ENCODE data around the gene MAG. TPM values are rescaled to one million over a fixed set of nuclear protein-coding genes. Genes with fewer than 3 reads are reported as not detected.

MAG gene
- total RNA-seq, 1 donor from 2014 or later: 0.47 TPM

DNA sequence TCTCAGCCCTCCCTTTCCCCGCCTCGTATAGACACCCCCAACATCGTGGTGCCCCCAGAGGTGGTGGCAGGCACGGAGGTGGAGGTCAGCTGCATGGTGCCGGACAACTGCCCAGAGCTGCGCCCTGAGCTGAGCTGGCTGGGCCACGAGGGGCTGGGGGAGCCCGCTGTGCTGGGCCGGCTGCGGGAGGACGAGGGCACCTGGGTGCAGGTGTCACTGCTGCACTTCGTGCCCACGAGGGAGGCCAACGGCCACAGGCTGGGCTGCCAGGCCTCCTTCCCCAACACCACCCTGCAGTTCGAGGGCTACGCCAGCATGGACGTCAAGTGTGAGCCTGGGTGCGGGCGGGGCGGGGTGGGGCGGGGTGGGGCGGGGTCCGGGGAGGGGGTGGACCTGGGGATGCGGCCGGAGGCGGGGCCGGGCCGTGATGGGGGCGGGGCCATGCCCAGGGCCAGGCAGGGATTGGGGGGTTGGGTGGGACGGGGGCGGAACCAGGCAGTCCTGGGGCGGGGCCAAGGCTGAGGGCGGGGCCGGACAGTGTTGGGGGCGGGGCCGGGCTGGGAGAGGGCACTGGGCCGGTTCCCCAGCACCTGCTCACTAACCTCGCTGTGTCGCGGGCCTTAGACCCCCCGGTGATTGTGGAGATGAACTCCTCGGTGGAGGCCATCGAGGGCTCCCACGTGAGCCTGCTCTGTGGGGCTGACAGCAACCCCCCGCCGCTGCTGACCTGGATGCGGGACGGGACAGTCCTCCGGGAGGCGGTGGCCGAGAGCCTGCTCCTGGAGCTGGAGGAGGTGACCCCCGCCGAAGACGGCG lies 7.8 kb downstream of the MAG start:
- peak; percentile 38 for DNase-seq

DNA sequence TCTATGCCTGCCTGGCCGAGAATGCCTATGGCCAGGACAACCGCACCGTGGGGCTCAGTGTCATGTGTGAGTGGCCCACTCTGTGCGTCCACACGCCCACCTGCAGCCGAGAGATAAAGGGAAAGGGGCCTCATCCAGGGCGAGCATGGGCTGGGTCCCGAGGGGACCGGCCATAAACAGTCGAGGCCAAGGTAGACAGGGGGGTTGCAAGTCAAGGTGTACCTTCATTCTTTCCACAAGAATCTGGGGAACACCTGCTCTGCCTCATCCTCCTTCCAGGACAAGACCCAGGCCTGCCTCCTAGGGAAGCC lies 8.3 kb downstream of the MAG start:
- no peak for DNase-seq

DNA sequence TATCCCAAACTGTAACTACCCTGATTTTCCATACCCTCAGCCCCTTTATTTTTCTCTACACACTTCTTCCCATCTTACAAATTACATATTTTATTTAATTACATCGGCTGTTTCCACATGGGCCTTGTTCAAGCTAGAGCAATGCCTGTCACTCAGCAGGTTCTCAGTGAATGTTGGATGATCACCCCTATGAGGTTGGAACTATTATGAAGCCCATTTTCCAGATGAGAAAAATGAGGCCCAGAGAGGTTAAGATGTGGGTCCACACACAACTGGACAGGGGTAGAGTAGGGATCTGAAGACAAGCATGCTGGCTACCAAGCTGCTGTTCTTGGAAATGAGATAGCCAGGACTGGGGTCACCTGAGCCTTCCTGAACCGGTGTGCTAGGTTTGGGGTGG lies 10.0 kb downstream of the MAG start:
- DNase-seq: no peak

DNA sequence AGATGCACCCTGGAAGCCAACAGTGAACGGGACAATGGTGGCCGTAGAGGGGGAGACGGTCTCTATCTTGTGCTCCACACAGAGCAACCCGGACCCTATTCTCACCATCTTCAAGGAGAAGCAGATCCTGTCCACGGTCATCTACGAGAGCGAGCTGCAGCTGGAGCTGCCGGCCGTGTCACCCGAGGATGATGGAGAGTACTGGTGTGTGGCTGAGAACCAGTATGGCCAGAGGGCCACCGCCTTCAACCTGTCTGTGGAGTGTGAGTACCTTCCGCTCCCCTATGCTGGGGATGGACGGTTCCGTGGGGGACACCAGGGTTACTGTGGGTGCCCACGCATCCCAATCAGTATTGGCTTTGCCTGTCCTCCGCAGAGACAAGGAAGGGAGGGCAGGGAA lies 10.5 kb downstream of the MAG start:
- DNase-seq: no peak

DNA sequence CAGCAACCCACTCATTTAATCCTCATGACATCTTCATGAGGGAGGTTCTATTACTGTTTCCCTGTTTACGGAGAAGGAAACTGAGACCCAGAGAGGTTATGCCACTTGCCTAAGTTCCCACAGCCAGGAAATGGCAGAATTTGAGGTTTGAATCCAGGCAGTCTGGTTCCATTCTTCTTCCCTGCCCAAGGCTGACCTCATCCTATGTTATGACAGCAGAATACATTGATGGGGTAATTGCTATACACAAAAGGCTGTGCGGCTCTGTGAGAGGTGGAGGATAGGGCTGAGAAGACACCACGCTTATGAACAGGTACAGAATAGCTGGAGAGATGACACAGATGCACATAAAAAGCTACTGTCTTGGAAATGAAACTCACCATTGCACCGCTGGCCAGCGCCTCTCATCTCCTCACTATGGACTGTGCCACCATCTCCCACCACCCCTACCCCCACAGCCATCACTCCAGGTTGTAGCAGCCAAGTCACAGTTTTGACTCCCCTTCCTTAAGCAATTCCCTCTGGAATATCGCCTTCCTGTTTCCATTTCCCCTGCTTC lies 11.5 kb downstream of the MAG start:
- DNase-seq: no peak

DNA sequence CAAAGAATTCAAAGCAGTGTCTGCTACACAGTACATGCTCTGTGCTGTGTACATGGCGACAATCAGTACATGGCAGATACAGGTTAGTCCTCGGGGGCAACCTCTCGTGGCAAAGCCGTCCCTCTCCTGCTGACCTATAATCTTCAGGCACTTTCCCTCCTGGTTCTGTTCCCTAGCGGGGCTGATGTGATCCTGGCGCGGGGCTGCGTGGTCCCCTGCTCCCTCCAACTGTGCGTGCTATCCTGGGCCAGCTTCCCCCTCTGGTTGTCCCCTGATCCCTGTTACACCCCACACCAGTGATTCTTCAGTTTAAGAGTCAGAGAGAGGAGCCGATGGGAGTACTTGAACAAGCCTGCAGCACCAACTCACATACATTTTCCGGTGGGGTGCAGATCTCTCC lies 12.1 kb downstream of the MAG start:
- no peak for DNase-seq

DNA sequence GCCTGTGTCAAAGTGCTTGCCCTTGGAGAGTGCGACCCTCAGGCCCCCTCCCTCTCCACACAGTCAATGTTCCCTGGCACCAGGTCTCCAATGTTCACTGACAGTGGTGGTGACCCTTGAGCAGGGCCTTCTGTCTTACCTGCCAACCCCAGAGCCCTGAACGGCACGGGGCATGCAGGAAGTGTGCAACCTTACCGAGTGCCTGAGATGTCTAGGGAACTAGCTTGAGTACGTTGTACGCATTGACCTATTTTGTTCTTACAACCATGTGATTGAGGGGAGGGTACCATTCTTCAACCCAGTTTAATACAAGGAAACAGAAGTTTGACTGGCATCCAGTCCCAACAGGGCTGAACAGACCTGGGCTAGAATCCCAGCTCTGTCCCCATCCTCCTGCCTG lies 13.2 kb downstream of the MAG start:
- no peak for DNase-seq

DNA sequence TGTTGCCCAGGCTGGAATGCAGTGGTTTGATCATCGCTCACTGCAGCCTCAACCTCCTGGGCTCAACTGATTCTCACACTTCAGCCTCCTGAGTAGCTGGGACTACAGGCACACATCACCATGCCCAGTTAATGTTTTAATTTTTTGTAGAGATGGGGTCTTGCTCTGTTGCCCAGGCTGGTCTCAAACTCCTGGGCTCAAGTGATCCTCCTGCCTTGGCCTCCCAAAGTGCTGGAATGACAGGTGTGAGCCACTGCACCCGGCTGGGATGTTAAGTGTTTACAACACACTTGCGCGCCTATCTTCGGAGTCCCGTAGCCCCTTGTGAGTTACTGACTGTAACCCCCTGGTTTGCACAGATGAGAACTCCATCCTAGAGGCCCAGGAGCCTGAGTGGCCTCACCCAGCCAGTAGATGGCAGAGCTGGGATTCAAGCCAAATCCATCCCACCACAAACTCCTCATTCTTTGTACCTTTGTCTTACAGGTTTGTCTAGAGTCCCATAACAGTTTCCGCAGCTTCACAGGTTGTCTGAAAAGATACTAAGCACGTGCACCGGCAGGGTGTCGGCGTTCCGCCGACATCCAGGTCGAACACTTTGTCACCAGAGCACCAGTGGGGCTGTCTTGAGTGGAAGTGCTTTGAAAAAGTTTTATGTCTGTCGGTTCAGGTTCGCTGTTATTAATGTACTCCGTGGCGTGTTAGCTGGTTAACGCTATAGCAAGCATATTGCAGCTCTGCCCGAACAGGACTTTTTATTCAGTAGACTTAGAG lies 14.7 kb downstream of the MAG start:
- DNase-seq: no peak

DNA sequence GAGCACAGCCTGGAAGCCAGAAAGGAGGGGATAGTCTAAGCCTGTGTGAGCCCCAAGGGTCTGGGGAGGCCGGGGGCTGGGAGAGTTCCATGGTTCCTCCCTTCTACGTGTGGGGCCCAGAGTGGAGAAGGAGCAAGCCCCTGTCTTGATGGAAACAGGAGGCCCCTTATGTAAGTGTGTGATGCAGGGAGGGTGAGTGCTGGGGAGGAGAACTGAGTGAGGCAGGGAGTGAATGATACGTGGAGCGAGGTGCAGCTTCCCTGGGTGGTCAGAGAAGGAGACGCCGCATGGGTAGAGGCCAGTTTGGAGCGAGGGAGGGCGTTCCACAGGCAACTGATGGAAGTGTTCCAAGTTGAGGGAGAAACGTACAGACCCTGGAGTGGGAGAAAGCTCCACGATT lies 16.0 kb downstream of the MAG start:
- no peak for DNase-seq

DNA sequence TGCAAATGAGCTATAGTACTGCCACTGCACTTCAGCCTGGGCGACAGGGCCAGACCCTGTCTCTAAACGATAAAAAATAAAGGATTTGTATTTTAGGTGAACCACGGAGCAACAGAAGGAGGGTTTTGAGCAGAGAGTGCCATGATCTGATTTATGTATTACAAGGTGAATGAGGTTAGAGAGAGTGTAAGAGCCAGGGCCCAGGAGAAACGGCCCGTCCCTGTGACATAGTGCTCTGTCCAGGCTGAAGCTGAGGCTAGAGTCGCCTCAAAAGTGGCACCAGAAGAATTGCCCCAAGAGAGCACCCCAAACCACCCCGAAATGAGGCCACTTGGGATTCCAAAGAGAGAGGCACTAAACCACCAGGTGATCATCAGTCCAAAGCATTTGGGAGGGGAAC lies 16.9 kb downstream of the MAG start:
- no peak for DNase-seq

DNA sequence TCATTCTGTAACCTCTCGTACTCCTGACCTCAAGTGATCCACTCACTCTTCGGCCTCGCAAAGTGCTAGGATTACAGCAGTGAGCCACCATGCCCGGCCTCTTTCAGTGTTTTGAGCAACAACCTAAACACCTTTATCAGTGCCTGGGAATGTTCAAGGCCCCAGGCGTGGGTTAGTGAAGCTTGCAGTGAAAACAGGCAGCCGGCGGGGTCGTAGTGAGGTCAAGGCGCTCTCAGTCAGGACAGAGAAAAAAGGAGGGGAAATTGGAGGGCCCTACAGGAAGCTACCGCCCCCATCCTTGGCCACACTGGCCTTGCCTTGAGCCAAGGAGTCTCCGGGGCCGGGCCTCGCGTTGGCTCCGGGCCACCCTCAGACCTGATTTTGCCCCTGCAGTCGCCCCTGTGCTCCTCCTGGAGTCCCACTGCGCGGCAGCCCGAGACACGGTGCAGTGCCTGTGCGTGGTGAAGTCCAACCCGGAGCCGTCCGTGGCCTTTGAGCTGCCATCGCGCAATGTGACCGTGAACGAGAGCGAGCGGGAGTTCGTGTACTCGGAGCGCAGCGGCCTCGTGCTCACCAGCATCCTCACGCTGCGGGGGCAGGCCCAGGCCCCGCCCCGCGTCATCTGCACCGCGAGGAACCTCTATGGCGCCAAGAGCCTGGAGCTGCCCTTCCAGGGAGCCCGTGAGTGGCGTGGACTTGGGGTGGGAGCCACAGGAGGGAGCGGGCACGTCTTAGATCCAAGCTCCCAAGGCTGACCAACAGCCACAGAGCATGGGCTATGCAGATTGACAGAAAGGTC lies 17.7 kb downstream of the MAG start:
- no peak for DNase-seq

DNA sequence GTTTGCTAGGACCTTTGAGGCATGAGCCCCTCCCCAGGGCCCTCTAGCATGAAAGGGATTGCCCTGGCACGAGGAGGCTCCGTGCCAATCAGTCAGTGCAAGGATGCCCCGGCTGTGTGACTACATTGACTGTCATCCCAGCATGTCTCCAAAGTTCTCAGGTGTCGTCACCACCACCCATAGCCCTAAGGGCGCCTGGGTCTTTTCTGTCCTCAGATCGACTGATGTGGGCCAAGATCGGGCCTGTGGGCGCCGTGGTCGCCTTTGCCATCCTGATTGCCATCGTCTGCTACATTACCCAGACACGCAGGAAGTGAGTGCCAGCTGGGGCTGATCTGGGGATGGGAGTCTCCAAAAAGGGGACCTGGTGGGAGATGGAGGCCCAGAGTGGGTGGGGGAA lies 18.4 kb downstream of the MAG start:
- DNase-seq: no peak

DNA sequence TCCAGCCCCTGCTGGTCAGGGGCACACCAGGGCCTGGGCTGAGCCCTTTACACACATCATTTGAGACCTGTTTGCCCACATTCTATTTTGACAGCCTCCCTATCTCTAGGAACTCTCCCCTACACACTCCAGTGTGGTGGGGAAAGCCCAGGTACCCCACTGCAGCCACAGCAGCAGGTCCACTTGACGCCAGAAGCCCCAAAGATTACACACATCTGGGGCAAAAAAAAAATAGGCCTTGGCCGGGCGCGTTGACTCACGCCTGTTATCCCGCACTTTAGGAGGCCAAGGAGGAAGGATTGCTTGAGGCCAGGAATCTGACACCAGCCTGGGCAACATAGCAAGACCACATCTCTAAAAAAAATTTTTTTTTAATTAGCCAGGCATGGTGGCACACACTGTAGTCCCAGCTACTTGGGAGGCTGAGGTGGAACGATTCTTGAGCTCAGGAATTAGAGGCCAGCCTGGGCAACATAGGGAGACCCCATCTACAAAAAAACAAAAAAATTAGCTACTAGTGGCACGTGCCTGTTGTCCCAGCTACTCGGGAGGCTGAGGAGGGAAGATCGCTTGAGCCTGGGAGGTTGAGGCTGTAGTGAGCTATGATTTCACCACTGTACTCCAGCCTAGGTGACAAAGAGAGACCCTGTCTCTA lies 19.0 kb downstream of the MAG start:
- DNase-seq: no peak

DNA sequence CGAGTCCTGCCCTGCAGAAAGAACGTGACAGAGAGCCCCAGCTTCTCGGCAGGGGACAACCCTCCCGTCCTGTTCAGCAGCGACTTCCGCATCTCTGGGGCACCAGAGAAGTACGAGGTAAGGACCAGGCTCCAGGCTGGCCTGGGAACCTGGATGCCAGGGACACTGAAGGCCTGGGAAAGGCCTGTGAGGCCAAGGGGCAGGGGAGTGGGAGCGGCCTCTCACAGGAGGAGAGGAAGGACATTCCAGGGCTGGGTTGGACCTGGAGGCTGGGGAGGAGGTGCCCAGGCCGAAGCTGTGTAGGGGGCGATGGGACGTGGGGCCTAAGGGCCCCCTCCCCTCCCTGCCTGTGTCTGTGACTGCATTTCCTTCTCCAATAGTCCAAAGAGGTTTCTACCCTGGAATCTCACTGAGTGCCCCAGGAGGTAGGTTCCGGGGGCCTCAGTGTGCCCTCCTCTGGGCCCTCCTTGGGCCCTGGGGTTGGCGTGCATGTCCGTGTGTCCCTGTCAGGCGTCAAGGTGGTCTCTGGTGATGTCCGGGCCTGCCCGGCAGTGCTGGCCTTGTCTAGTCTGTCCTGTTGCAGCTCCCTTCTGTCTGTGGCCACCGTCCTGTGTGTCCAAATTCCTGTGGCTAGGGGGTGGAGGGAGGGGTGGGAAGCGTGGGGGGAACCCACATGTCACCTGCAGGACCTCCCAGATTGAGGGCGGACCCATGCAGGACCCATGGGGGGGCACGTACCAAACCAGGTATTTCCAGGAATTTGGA lies 20.1 kb downstream of the MAG start:
- DNase-seq: no peak

DNA sequence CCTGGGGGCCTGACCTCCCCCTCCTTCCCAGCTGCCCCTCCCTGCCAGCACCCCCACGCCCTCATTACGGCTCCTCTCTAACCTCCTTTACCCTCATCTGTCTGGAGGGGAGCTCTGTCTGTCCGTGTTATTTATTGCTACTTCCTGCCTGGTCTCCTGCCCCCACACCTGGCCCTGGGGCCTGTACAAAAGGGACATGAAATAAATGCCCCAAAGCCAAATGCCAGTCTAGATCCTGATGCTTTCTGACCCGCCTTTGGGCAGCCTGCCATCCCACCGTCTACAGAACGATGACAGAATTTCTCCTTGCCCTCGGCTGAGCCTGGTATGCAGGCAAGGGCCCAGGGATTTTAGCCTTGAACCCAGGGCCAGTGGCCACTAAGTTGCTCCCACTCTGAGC lies 21.6 kb downstream of the MAG start:
- no peak for DNase-seq

DNA sequence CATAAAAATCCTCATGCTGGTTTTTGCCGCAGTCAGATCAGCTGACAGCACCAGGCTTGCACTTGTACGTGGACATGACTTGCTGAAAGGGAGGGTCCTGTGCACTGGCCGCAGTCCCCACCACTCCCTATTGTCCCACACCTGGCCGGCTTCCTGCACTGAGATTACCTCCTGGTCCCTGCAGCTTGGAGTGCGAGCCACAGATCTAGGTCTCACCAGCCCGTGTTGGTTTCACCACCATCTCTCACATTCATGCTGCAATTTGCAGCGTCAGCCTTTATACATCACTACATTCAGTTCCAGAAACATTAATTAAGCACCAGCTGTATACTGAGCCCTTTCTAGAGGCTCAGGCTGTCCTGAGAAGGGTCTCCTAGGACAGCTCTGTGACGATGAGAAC lies 22.1 kb downstream of the MAG start:
- no peak for DNase-seq

DNA sequence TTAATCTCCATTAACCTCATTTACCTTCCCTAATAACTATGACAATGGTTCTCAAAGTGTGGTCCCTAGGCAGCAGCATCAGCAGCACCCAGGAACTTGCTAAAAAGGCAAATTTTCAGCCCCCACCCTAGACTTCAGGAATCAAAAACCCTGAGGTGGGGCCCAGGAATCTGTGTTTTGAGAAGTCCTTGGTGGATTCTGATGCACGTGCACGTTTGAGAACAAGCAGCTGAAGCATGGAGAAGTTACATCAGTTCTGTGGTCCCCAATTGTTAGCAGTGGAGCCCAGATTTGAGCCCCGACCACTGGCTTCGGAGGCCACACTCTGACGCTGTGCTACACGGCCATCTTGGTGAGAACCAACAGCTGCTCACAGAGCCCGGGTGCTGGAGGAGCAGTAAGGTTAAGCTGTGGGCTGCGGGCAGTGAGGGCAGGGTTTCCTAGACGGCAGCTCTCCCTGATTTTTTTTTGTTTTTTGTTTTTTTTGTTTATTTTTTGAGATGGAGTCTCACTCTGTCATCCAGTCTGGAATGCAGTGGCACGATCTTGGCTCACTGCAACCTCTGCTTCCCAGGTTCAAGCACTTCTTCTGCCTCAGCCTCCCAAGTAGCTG lies 23.0 kb downstream of the MAG start:
- no peak for DNase-seq

DNA sequence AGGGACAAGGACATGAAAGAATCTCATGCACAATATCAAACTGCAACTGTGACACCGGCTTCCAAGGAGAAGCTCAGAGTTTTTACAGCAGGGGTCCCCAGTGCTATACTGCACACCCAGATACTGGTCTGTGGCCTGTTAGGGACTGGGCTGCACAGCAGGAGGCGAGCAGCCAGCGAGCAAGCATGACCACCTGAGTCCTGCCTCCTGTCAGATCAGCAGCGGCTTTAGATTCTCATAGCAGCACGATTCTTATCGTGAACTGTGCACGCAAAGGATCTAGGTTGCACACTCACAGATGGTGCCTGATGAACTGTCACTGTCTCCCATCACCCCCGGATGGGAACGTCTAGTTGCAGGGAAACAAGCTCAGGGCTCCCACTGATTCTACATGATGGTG lies 23.9 kb downstream of the MAG start:
- DNase-seq: no peak

DNA sequence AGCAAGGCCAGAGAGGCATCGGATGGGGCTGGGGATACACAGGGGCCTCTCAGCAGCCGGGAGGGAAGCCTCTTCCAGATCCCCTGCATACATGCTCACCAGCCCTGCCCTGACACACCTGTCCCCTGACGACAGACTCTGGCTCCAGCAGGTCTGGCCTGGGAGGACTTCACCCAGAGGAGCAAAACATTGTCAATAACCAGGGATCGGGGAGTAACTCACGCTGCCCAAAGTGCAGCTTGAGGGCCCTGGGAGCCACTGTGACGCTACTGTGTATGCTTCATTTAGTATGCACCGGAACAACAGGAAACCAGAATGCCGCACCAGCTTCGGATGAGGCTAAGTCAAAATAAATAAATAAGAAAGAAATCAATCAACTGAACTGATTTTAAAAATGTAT lies 24.6 kb downstream of the MAG start:
- DNase-seq: no peak

DNA sequence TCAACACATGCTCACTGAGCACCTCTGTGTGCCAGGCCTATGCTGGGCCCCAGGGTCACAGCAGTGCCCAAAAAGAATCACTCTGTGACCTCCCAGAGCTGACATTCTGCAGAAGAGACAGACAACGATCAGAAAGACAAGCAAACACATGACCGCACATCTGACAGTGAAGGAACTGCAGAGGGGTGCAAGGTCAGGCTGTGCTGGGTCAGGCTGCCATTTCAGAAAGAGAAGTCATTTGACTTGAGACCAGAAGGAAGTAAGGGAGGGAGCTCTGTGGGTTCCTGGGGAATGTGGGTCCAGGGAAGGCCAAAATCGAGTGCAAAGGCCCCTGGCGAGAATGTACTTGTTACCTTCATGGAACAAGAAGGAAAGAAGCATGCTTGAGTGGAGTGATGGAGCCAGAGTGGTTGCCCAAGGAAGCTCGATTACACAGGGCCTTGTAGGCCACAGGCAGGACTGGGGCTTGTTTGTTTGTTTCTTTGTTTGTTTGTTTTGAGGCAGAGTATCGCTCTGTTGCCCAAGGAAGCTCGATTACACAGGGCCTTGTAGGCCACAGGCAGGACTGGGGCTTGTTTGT lies 25.6 kb downstream of the MAG start:
- DNase-seq: no peak
